Fibroblast of lung (primary cell): ENCODE measurements around the gene KCNMA1. TPM values are rescaled to one million over a fixed set of nuclear protein-coding genes. Genes with fewer than 3 reads are reported as not detected.

Experiments used
- DNase-seq, 2 donors: peaks; one replicate each; pipeline versions ENCODE4 v3.0.0 to v3.0.0-alpha.2; 2010; ENCODE audit warnings: low read depth in 2 of 2
- H2AFZ ChIP-seq: 2 replicates; pipeline ENCODE4 v1.5.1; 2012; ENCODE audit warnings: low read length, control low read depth, inconsistent platforms
- H3K27ac ChIP-seq: 2 replicates; pipeline ENCODE4 v1.5.1; 2011; ENCODE audit warnings: low read length, control low read depth; ENCODE audit not compliant: insufficient read depth
- H3K27me3 ChIP-seq: 2 replicates; pipeline ENCODE4 v1.5.1; 2011; ENCODE audit warnings: mild to moderate bottlenecking, low read length; ENCODE audit not compliant: control insufficient read depth, insufficient read depth
- H3K36me3 ChIP-seq: 2 replicates; pipeline ENCODE4 v1.5.1; 2011; ENCODE audit warnings: low read length; ENCODE audit not compliant: control insufficient read depth, insufficient read depth
- H3K4me1 ChIP-seq: 2 replicates; pipeline ENCODE4 v1.5.1; 2011; ENCODE audit warnings: low read length; ENCODE audit not compliant: control insufficient read depth, insufficient read depth; ENCODE audit errors: extremely low read depth
- H3K4me2 ChIP-seq: 2 replicates; pipeline ENCODE4 v1.5.1; 2011; ENCODE audit warnings: low read length, control low read depth; ENCODE audit not compliant: insufficient read depth; ENCODE audit errors: extremely low read depth
- H3K4me3 ChIP-seq, 4 experiments: fragments of 200-600 bp in 1 of 4; sonication (generic) in 1 of 4; replicated peaks in 1 of 4; 2 replicates each; pipeline ENCODE4 v1.5.1; 2011 to 2016; ENCODE audit warnings: low read length in 4 of 4, low read depth in 3 of 4, mild to moderate bottlenecking in 3 of 4, control low read depth in 2 of 4, inconsistent platforms in 1 of 4, mixed read lengths in 1 of 4; ENCODE audit not compliant: insufficient read depth in 1 of 4; ENCODE audit errors: control extremely low read depth in 1 of 4
- H3K79me2 ChIP-seq: 2 replicates; pipeline ENCODE4 v1.5.1; 2012; ENCODE audit warnings: mild to moderate bottlenecking, low read length, inconsistent platforms; ENCODE audit not compliant: control insufficient read depth, insufficient read depth
- H3K9ac ChIP-seq: 2 replicates; pipeline ENCODE4 v1.5.1; 2011; ENCODE audit warnings: mild to moderate bottlenecking, low read length, control low read depth; ENCODE audit not compliant: insufficient read depth
- H3K9me3 ChIP-seq: 2 replicates; pipeline ENCODE4 v1.5.1; 2012; ENCODE audit warnings: low read depth, low read length; ENCODE audit not compliant: control insufficient read depth, insufficient read depth
- H4K20me1 ChIP-seq: 2 replicates; pipeline ENCODE4 v1.5.1; 2011; ENCODE audit warnings: low read length; ENCODE audit not compliant: control insufficient read depth, insufficient read depth; ENCODE audit errors: extremely low read depth
- CTCF ChIP-seq, 2 donors: IDR thresholded peaks in 1 of 2; conservative IDR thresholded peaks in 1 of 2; 1 replicate in 1 of 2; 2 replicates in 1 of 2; pipeline ENCODE4 v1.5.1; 2011 to 2012; ENCODE audit warnings: low read length in 2 of 2, control low read depth in 1 of 2, inconsistent platforms in 1 of 2, low read depth in 1 of 2, mild to moderate bottlenecking in 1 of 2
- EZH2 ChIP-seq: IDR thresholded peaks from 2 replicates; pipeline ENCODE4 v1.5.1; 2012; ENCODE audit warnings: low read length, control low read depth, mild to moderate bottlenecking; ENCODE audit errors: missing control alignments
- polyA plus RNA-seq, 2 donors: library from polyadenylated mRNA; depleted of rRNA in 1 of 2; stranded (reverse) in 1 of 2; unstranded in 1 of 2; fragments of >200 nt; gene quantifications; 2 replicates each; pipeline ENCODE4 v1.2.1, GENCODE V29; 2011 to 2012; ENCODE audit warnings: missing spikeins in 1 of 2
- total RNA-seq: library from RNA; depleted of rRNA; stranded (reverse); fragments of >200 nt; gene quantifications from 2 replicates; pipeline ENCODE4 v1.2.1, GENCODE V29; 2014

Gene KCNMA1
- total and polyA plus RNA-seq, 2 donors (not counting 1 experiment from before 2014, with no cell fraction given), result 31.0 to 138 TPM

GRCh38 chr10:77287647-77288120 lies 349.9 kb downstream of the KCNMA1 start:
- Histone ChIP-seq H3K4me1 (peaks cover 9% of the 10 kb centered on the region), H2AFZ (no peak overlapping the region), H3K27ac (no peak overlapping the region), H3K27me3 (no peaks in the 10 kb centered on the region), H3K4me2 (no peak overlapping the region), H3K9me3 (no peaks in the 10 kb centered on the region), H3K36me3 (no peaks in the 10 kb centered on the region), H3K79me2 (no peaks in the 10 kb centered on the region), H3K4me3 (no peak overlapping the region), H4K20me1 (no peaks in the 10 kb centered on the region), H3K9ac (no peak overlapping the region)
- no peak for DNase-seq
- TF ChIP-seq CTCF (conservative IDR thresholded peaks at IDR 0.05 in 1 of 2, IDR thresholded peaks at IDR 0.05 in 1 of 2; ENCODE audit: low read depth in 1 of 2, low read length in 2 of 2) (no peak), EZH2 (no peak)

GRCh38 chr10:77286531-77287508 lies 350.8 kb downstream of the KCNMA1 start:
- no peaks in the 10 kb centered on the region for H3K79me2 ChIP-seq
- H3K4me2 ChIP-seq, result no peak overlapping the region
- H3K4me1 ChIP-seq, result peaks cover 9% of the 10 kb centered on the region
- H3K4me3 ChIP-seq, result no peak overlapping the region
- H3K36me3 ChIP-seq, result no peaks in the 10 kb centered on the region
- H2AFZ ChIP-seq, result no peak overlapping the region
- H3K27me3 ChIP-seq, result no peaks in the 10 kb centered on the region
- no peaks in the 10 kb centered on the region for H3K9me3 ChIP-seq
- no peak overlapping the region for H3K27ac ChIP-seq
- DNase-seq, result no peak
- no peak overlapping the region for H3K9ac ChIP-seq
- H4K20me1 ChIP-seq, result no peaks in the 10 kb centered on the region
- TF ChIP-seq EZH2, result no peak
- TF ChIP-seq CTCF (conservative IDR thresholded peaks at IDR 0.05 in 1 of 2, IDR thresholded peaks at IDR 0.05 in 1 of 2; ENCODE audit: low read depth in 1 of 2, low read length in 2 of 2), result no peak

GRCh38 chr10:77285529-77286182 lies 352.0 kb downstream of the KCNMA1 start:
- Histone ChIP-seq H3K9ac (no peak overlapping the region), H3K4me2 (no peak overlapping the region), H3K27ac (no peak overlapping the region), H3K36me3 (no peaks in the 10 kb centered on the region), H3K4me3 (no peak overlapping the region), H3K79me2 (no peaks in the 10 kb centered on the region), H3K27me3 (no peaks in the 10 kb centered on the region), H2AFZ (no peak overlapping the region), H3K4me1 (peaks cover 4% of the 10 kb centered on the region), H3K9me3 (no peaks in the 10 kb centered on the region), H4K20me1 (no peaks in the 10 kb centered on the region)
- DNase-seq, result no peak
- no peak for TF ChIP-seq EZH2
- TF ChIP-seq CTCF (conservative IDR thresholded peaks at IDR 0.05 in 1 of 2, IDR thresholded peaks at IDR 0.05 in 1 of 2; ENCODE audit: low read depth in 1 of 2, low read length in 2 of 2), result no peak
